Testis (tissue), 3 donors: ENCODE data around the gene PDE6D. TPM values are rescaled to one million over a fixed set of nuclear protein-coding genes. Genes with fewer than 3 reads are reported as not detected.

Experiments used
- DNase-seq: peaks from one replicate; pipeline ENCODE4 v3.0.0-alpha.2; 2019
- H3K27ac ChIP-seq, 2 donors: fragments of 200-600 bp; sonication (generic); one replicate each; pipeline ENCODE4 v1.5.1; 2019
- H3K27me3 ChIP-seq: fragments of 200-600 bp; sonication (generic); one replicate; pipeline ENCODE4 v1.5.1; 2019
- H3K36me3 ChIP-seq: fragments of 200-600 bp; sonication (generic); one replicate; pipeline ENCODE4 v1.5.1; 2017; ENCODE audit warnings: low read depth; ENCODE audit errors: missing control alignments
- H3K4me1 ChIP-seq: fragments of 200-600 bp; sonication (generic); one replicate; pipeline ENCODE4 v1.5.1; 2019
- H3K4me3 ChIP-seq, 2 donors: fragments of 200-600 bp; sonication (generic); one replicate each; pipeline ENCODE4 v1.5.1; 2017 to 2019
- H3K9me3 ChIP-seq: fragments of 200-600 bp; sonication (generic); one replicate; pipeline ENCODE4 v1.5.1; 2017
- CTCF ChIP-seq, 3 experiments: fragments of 450-650 bp in 2 of 3; fragments of 200-600 bp in 1 of 3; sonication (generic) in 1 of 3; IDR thresholded peaks; one replicate each; pipeline ENCODE4 v1.5.1; 2016 to 2019; ENCODE audit warnings: antibody characterized with exemption in 3 of 3, mild to moderate bottlenecking in 2 of 3, moderate library complexity in 1 of 3
- POLR2A ChIP-seq: fragments of 450-650 bp; IDR thresholded peaks from one replicate; pipeline ENCODE4 v1.6.1; 2017; ENCODE audit warnings: antibody characterized with exemption, mild to moderate bottlenecking, moderate library complexity
- WGBS, 2 donors: methylation state at CpG; one replicate each; pipeline ENCODE4 v1.1.5; 2018; 5-methylcytosine and 5-hydroxymethylcytosine counted together
- intact Hi-C: fragments of 100-400 bp; cut with DNase I; formaldehyde crosslinking; loops from one replicate; pipeline ENCODE4 v1.15.1; 2023; ENCODE audit warnings: low total_unique reads
- polyA plus RNA-seq: library from polyadenylated mRNA; stranded (reverse); fragments of 350-450 nt; fragmentation: Illumina TruSeq; extraction: RNeasy Lipid Tissue Mini Kit (QIAGEN cat#74804); gene quantifications from one replicate; pipeline ENCODE4 v1.2.3, GENCODE V29; 2014; ENCODE audit warnings: low read depth, low replicate concordance; ENCODE audit not compliant: insufficient read depth
- small RNA-seq, 2 donors: library from RNA; depleted of rRNA; stranded (forward); fragments of <200 nt; gene quantifications; one replicate each; pipeline ENCODE3, GENCODE V24; 2016
- total RNA-seq, 2 donors: library from RNA; depleted of rRNA; stranded (reverse); fragments of >200 nt; gene quantifications; one replicate each; pipeline ENCODE4 v1.2.3, GENCODE V29; 2016

PDE6D gene
- total and polyA plus RNA-seq, 3 donors from 2014 or later = 39.9 to 102 (median 66.5) TPM

- H3K4me3 ChIP-seq = no peak overlapping the region
- WGBS, 2 donors = 87 to 93% methylated on average over 11 of the region's 11 CpGs
- no peak for TF ChIP-seq POLR2A
- TF ChIP-seq CTCF (IDR thresholded peaks at IDR 0.05) = no peak
- no peak for DNase-seq
- H3K4me1 ChIP-seq = peaks cover 7% of the 10 kb centered on the region
- H3K36me3 ChIP-seq = no peaks in the 10 kb centered on the region
- H3K9me3 ChIP-seq = no peaks in the 10 kb centered on the region
- H3K27me3 ChIP-seq = no peaks in the 10 kb centered on the region
- intact Hi-C loops = no loop called here
- no peak overlapping the region for H3K27ac ChIP-seq
These were observed 98.3 kb downstream of the PDE6D start for GRCh38 chr2:231682603-231683291.

Small RNA genes within 50 kb of the gene (small RNA-seq; reads per million reads assigned to genes)
- gene AC073476.4 (0 reads per million in 2 donors), gene RF00015 (0 reads per million in 2 donors)

Other genes with a start within 250 kb of the PDE6D start
- 100 to 1,000 TPM in 1 of 2 donors, 10 to 100 TPM in 1; 84.4 to 248 TPM for gene TEX44, start 188.4 kb downstream of the PDE6D start, total RNA-seq
- 166 TPM for gene TEX44, start 188.4 kb downstream of the PDE6D start, polyA plus RNA-seq
- 100 to 1,000 TPM; 278 to 311 TPM for gene PTMA, start 72.8 kb downstream of the PDE6D start, total RNA-seq
- 583 TPM for gene PTMA, start 72.8 kb downstream of the PDE6D start, polyA plus RNA-seq
- gene COPS7B, start 5.2 kb upstream of the PDE6D start, total RNA-seq = 10 to 100 TPM; 68.8 to 71.2 TPM
- 84.8 TPM for gene COPS7B, start 5.2 kb upstream of the PDE6D start, polyA plus RNA-seq
- gene NPPC, start 145.1 kb upstream of the PDE6D start, total RNA-seq = not detected
- 0.78 TPM for gene NPPC, start 145.1 kb upstream of the PDE6D start, polyA plus RNA-seq
- gene DIS3L2, start 180.4 kb upstream of the PDE6D start, total RNA-seq = 10 to 100 TPM; 70.4 to 80.7 TPM
- gene DIS3L2, start 180.4 kb upstream of the PDE6D start, polyA plus RNA-seq = 32.5 TPM